ENCODE data around the gene MARVELD1.

DNA sequence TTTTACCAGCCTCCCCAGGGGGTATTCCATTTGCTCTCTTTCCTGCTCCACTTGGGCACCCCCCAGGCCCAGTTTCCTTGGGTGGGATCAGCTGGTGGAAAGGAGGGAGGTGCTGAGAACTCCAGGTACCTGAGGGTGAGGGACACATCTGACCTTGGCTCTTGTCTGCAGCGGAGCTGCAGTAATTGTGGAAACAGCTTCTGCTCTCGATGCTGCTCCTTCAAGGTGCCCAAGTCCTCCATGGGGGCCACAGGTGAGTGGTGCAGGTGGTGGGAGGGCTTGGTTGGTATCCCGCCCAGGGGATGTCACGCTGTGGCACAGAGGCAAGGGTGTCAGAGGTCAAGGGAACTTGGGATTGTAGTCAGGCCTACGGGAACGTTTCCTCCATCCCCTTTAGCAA lies 43.9 kb downstream of the MARVELD1 start:
- TF ChIP-seq, protein P1, sequence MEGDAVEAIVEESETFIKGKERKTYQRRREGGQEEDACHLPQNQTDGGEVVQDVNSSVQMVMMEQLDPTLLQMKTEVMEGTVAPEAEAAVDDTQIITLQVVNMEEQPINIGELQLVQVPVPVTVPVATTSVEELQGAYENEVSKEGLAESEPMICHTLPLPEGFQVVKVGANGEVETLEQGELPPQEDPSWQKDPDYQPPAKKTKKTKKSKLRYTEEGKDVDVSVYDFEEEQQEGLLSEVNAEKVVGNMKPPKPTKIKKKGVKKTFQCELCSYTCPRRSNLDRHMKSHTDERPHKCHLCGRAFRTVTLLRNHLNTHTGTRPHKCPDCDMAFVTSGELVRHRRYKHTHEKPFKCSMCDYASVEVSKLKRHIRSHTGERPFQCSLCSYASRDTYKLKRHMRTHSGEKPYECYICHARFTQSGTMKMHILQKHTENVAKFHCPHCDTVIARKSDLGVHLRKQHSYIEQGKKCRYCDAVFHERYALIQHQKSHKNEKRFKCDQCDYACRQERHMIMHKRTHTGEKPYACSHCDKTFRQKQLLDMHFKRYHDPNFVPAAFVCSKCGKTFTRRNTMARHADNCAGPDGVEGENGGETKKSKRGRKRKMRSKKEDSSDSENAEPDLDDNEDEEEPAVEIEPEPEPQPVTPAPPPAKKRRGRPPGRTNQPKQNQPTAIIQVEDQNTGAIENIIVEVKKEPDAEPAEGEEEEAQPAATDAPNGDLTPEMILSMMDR (IDR thresholded peaks at IDR 0.05), result no peak
- no peak for TF ChIP-seq POLR2A (IDR thresholded peaks at IDR 0.05)

Measured in heart left ventricle (tissue), 13 donors.